Stimulated activated CD4-positive, alpha-beta T cell treated with anti-CD3 and anti-CD28 coated beads, Interleukin-1b, Interleukin-23, amount 100 ng/mL, for 24 hours (primary cell): ENCODE measurements around the gene SLC31A2.
A peak's percentile ranks its signal among the peaks of the same experiment; 100 is the strongest.
"Not testable (repeated sequence)": the region's sequence is repeated elsewhere in the genome, so short reads cannot be mapped to it uniquely, and the experiment has no call there.

Experiments used
- DNase-seq, 4 experiments: peaks; one replicate each; pipeline ENCODE4 v3.0.0-alpha.2; 2020; ENCODE audit warnings: low read depth in 4 of 4, low spot score in 1 of 4

SLC31A2 gene

GRCh38 chr9:113150670-113151611 lies at the start of gene SLC31A2:
SLC31A2 (plus strand) TSS chr9:113151007; CDS start chr9:113151075, 68 bp downstream.
- DNase-seq: peak; percentile 73 to 86 (median 79)

DNA sequence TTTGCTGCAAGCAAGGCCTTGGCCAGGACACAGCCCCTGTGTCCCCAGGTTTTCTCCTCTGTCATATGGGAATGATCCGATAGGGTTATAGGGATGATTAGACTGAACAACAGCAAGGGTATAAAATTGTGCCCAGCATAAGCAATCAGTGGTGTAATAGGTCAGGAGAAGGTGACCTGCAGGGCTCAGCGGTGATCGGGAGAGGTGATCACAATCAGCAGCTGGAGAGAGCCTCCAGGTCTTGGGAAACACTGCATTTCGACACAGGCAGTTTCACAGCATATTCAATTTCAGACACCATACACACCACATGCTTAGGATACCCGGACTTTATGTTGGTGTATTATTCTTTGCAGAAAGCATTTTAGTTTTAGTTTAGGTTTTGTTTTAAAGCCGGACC lies 45.5 kb upstream of the SLC31A2 start:
- not testable (repeated sequence) for DNase-seq

DNA sequence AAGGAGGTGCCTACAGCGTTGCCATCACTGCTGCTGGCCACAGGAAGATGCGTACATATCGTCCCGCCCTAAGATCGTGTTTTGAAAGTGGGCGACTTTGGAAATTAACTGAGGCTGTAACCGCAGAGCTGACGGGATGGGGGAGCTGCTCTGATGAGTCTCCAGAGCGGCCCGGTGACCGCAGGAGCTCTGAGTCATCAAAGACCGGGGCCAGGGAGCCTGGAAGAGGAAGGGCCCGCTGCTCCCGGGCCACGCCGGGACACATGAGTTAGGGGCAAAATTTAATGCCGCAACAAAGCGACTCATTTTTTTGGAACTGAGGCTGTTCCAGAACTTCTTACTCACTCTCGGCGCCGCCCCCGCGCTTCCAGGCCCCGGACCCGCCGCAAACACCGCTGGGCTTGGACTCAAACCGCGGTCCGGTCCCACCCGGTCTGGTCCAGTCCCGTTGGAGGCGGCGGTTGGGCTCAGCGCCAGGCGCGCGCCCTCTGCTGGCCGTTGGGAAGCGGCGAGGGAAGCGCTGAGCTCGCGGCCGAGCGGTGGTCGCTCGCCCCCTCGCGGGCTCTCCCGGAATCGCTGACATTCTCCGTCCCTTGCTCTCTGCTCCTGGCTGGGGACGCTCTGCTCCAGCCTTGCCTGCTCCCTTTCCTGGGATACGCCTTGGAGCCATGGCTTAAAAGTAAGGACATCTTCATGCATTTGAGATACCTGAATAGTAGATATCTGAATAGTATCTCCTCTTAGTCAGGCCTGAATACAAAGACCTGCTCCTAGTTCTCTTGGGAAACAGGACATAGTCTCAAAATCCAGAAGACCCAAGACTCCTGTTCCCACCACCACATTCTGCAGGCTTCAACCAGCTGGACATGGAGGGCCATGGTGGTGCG lies 39.5 kb upstream of the SLC31A2 start:
- not testable (repeated sequence) for DNase-seq

- not testable (repeated sequence) for DNase-seq
These were observed 37.9 kb upstream of the SLC31A2 start for GRCh38 chr9:113112706-113113510.

DNA sequence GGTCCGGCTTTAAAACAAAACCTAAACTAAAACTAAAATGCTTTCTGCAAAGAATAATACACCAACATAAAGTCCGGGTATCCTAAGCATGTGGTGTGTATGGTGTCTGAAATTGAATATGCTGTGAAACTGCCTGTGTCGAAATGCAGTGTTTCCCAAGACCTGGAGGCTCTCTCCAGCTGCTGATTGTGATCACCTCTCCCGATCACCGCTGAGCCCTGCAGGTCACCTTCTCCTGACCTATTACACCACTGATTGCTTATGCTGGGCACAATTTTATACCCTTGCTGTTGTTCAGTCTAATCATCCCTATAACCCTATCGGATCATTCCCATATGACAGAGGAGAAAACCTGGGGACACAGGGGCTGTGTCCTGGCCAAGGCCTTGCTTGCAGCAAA lies 32.0 kb upstream of the SLC31A2 start:
- DNase-seq: not testable (repeated sequence)

DNA sequence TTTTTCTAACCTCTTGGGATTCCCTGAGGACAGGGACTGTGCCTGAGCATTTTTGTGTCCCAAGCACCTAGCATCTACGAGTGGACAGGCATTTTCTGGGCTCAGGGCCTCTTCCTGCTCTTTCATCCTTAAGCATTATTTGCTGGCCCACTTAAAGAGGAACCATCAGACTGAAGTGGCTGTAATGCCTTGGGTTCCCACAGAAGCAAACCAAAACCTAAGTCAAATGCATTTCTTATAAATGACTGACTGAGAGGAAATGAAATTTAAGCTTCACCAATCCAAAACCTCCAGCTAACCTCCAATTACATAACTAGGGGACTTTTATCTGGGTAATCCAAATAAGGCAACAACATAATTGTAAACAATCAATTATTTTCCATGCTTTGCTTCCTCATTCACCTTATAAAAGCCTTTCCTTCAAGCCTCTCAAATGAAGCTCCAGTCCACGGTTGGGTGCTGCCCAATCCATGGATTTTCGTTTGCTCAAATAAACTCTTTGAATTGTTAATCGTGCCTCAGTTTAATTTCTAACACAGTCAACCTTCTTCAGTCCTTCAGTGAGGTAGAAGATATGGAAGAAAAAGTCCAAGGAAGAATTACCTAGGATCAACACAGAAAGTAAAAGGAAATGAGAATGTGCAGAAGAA lies 25.3 kb upstream of the SLC31A2 start:
- no peak for DNase-seq

- no peak for DNase-seq
These were observed 21.3 kb upstream of the SLC31A2 start for GRCh38 chr9:113129466-113129865.

DNA sequence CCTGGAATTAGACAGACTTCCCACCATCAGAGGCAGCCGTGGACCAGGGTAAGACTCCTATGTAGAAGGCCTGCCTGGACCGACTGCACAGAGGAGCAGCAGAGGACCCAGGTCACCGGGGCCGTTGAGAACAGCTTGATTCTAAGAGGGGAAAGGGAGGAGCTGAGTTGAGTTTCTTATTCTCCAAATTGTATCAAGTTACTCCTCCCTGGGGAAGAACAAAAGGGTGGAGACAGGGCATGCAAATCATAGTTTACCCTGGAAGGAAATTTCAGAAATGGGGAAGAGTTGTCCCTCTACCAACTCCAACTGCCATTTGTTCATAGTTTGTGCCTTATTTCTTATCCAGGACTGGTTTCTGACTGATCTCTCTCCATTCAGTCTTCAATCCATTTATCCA lies 20.9 kb upstream of the SLC31A2 start:
- no peak for DNase-seq

DNA sequence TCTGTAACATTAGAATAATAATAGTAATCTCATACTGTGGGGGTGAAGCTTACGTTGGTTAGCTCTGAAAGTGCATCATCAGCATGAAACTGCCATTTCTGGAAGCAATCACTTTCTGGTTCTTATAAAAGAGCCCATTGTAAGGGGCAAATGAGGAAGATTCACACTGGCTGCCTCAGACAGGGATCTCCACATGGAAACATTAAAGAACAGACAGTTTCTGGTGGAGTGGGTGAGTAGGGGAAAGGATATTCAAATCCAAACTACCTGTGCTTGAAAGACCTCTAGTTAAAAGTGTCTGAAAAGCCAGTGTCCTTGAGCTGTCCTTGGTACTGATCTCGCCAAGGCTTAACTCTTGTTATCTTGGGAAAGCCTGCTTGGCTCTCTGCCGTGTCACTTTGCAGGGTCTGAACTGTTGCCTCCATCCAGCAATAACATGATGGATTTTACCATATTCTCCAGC lies 19.1 kb upstream of the SLC31A2 start:
- no peak for DNase-seq

- DNase-seq: no peak
These were observed 13.3 kb upstream of the SLC31A2 start for GRCh38 chr9:113137196-113138168.

- DNase-seq: no peak
These were observed 12.0 kb upstream of the SLC31A2 start for GRCh38 chr9:113138760-113139159.

DNA sequence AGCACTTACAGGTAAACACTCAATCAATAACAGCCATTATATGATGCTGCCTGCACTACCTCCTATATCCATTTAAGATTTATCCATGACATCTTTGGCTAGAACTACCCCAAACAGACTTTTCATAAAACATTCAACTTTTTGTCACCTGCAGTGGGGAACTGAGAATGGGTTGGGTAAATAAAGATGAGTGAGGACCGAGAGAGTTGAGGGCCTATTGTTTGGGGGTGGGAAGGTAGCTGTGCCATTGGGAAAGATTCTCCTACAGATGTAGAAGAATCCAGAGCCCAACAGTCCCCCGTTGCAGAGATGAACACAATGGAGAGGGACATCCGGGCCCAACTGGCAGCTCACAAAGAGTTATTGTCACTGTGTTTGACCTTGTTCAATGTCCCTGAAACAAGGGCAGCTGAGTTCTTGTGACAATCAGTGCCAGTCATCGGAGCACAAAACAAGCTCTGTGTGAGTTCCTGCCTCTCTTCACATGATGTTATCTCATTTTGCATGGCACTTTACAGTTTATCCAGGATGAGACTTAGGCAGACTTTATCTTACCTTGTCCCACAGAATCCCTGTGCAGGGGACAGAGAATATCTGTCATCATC lies 11.5 kb upstream of the SLC31A2 start:
- no peak for DNase-seq

- no peak for DNase-seq
These were observed 10.9 kb upstream of the SLC31A2 start for GRCh38 chr9:113139953-113140352.

GRCh38 chr9:113140896-113141295 lies 9.9 kb upstream of the SLC31A2 start:
- not testable (repeated sequence) for DNase-seq

GRCh38 chr9:113143432-113144227 lies 7.2 kb upstream of the SLC31A2 start:
- no peak for DNase-seq

DNA sequence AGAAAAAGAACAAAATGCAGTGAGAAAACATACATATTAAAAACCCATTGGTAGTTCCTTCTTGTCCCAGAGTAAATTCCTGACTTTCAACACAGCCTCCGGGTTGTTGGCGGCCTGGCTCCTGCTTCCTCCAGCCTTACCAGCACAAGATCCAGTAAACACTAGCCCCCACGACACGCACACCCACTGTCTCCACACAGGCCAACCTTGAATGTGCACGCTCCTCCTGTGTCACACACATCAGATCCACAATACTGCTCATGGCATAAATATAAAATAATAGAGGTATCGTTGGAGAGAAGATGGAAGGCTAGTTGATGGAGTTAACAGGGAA lies 2.5 kb upstream of the SLC31A2 start:
- DNase-seq: no peak

GRCh38 chr9:113148781-113149510 lies 1.9 kb upstream of the SLC31A2 start:
- no peak for DNase-seq
